ENCODE results near the gene RIPOR3. TPM values are rescaled to one million over a fixed set of nuclear protein-coding genes. Genes with fewer than 3 reads are reported as not detected.

RIPOR3 gene
- polyA plus RNA-seq, 1 of the 3 experiments (the other 2 are of a cell fraction): 1.2 TPM

DNA sequence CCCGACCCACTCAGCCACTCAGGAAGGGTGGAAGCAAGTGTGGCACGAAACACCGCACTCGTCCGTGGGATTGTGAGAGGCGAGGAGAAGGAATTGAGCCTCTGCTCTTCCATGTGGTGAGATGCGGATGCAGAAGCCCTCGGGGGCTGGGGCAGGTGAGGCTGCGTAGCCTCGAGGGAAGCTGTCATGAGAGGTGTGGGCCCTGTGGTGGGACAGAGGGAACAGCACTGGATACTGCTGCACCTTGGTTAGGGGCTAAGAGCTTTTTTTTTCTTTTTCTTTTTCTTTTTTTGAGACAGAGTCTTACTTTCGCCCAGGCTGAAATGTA, 94.7 kb downstream of the RIPOR3 start:
- no peak for DNase-seq
- Histone ChIP-seq H3K9ac (no peak overlapping the region), H3K27ac (ENCODE audit: low read depth in 2 of 2, low read length in 1 of 2) (no peak overlapping the region), H3K9me3 (no peaks in the 10 kb centered on the region), H3K4me2 (no peak overlapping the region), H3K9me2 (no peaks in the 10 kb centered on the region), H3K79me2 (ENCODE audit: insufficient read depth) (no peaks in the 10 kb centered on the region), H3K36me3 (replicated peaks in 1 of 2; ENCODE audit: control insufficient read depth in 1 of 2, insufficient read depth in 2 of 2, low read length in 1 of 2) (no peaks in the 10 kb centered on the region), H4K20me1 (ENCODE audit: insufficient read depth) (no peaks in the 10 kb centered on the region), H2AFZ (ENCODE audit: low read depth) (no peak overlapping the region), H3F3A (replicated peaks; ENCODE audit: insufficient read depth) (no peaks in the 10 kb centered on the region), H3K4me3 (ENCODE audit: low read depth in 2 of 2, low read length in 1 of 2) (no peak overlapping the region), H3K4me1 (ENCODE audit: control insufficient read depth in 1 of 2, insufficient read depth in 2 of 2, low read depth in 1 of 2, low read length in 1 of 2) (peaks cover 0 to 4% of the 10 kb centered on the region in 2 experiments; a peak in 1 of 4 replicates), H3K27me3 (ENCODE audit: insufficient read depth) (no peaks in the 10 kb centered on the region)
- POLR2A ChIA-PET: no interaction called here
- WGBS (ENCODE audit: low lambda C conversion rate): 93% methylated on average over 11 of the region's 11 CpGs
- CTCF ChIA-PET: interaction anchor here (1.0 to 1.8 kb wide), 7 partner anchors 8 to 410 kb away, joined by 3 to 8 read pairs (median 4); no protein-coding TSS in a partner anchor
- TF ChIP-seq, protein P1, sequence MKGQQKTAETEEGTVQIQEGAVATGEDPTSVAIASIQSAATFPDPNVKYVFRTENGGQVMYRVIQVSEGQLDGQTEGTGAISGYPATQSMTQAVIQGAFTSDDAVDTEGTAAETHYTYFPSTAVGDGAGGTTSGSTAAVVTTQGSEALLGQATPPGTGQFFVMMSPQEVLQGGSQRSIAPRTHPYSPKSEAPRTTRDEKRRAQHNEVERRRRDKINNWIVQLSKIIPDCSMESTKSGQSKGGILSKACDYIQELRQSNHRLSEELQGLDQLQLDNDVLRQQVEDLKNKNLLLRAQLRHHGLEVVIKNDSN (IDR thresholded peaks at IDR 0.05; ENCODE audit: borderline replicate concordance, low read depth): no peak
- TF ChIP-seq EZH2phosphoT487 (IDR thresholded peaks at IDR 0.05; ENCODE audit: borderline replicate concordance, low read depth): no peak
- no peak for TF ChIP-seq ELF1 (IDR thresholded peaks at IDR 0.05)
- TF ChIP-seq ZBTB33 (IDR thresholded peaks at IDR 0.05; ENCODE audit: borderline replicate concordance, low read depth): no peak
- no peak for TF ChIP-seq TEAD4 (IDR thresholded peaks at IDR 0.05; ENCODE audit: borderline replicate concordance, insufficient read depth)
- TF ChIP-seq, protein P2, sequence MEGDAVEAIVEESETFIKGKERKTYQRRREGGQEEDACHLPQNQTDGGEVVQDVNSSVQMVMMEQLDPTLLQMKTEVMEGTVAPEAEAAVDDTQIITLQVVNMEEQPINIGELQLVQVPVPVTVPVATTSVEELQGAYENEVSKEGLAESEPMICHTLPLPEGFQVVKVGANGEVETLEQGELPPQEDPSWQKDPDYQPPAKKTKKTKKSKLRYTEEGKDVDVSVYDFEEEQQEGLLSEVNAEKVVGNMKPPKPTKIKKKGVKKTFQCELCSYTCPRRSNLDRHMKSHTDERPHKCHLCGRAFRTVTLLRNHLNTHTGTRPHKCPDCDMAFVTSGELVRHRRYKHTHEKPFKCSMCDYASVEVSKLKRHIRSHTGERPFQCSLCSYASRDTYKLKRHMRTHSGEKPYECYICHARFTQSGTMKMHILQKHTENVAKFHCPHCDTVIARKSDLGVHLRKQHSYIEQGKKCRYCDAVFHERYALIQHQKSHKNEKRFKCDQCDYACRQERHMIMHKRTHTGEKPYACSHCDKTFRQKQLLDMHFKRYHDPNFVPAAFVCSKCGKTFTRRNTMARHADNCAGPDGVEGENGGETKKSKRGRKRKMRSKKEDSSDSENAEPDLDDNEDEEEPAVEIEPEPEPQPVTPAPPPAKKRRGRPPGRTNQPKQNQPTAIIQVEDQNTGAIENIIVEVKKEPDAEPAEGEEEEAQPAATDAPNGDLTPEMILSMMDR (IDR thresholded peaks at IDR 0.05): no peak
- TF ChIP-seq SMC3 (IDR thresholded peaks at IDR 0.05; ENCODE audit: low read depth, low read length): no peak
- TF ChIP-seq RCOR1 (IDR thresholded peaks at IDR 0.05; ENCODE audit: low read length): no peak
- TF ChIP-seq GATA2 (CRISPR knock-in tag; IDR thresholded peaks at IDR 0.05): no peak
- no peak for TF ChIP-seq FOSL2 (IDR thresholded peaks at IDR 0.05; ENCODE audit: borderline replicate concordance, low read depth)
- TF ChIP-seq IRF3 (IDR thresholded peaks at IDR 0.05; ENCODE audit: low read depth, low read length): no peak
- TF ChIP-seq FOXM1 (IDR thresholded peaks at IDR 0.05; ENCODE audit: low read depth): no peak
- TF ChIP-seq MEF2A (IDR thresholded peaks at IDR 0.05; ENCODE audit: borderline replicate concordance, low read depth): no peak
- TF ChIP-seq PBX3 (IDR thresholded peaks at IDR 0.05): no peak
- no peak for TF ChIP-seq NFIC (IDR thresholded peaks at IDR 0.05; ENCODE audit: borderline replicate concordance)
- TF ChIP-seq, protein P3, sequence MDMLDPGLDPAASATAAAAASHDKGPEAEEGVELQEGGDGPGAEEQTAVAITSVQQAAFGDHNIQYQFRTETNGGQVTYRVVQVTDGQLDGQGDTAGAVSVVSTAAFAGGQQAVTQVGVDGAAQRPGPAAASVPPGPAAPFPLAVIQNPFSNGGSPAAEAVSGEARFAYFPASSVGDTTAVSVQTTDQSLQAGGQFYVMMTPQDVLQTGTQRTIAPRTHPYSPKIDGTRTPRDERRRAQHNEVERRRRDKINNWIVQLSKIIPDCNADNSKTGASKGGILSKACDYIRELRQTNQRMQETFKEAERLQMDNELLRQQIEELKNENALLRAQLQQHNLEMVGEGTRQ (IDR thresholded peaks at IDR 0.05; ENCODE audit: borderline replicate concordance, low read depth, low read length): no peak
- TF ChIP-seq, protein P4, sequence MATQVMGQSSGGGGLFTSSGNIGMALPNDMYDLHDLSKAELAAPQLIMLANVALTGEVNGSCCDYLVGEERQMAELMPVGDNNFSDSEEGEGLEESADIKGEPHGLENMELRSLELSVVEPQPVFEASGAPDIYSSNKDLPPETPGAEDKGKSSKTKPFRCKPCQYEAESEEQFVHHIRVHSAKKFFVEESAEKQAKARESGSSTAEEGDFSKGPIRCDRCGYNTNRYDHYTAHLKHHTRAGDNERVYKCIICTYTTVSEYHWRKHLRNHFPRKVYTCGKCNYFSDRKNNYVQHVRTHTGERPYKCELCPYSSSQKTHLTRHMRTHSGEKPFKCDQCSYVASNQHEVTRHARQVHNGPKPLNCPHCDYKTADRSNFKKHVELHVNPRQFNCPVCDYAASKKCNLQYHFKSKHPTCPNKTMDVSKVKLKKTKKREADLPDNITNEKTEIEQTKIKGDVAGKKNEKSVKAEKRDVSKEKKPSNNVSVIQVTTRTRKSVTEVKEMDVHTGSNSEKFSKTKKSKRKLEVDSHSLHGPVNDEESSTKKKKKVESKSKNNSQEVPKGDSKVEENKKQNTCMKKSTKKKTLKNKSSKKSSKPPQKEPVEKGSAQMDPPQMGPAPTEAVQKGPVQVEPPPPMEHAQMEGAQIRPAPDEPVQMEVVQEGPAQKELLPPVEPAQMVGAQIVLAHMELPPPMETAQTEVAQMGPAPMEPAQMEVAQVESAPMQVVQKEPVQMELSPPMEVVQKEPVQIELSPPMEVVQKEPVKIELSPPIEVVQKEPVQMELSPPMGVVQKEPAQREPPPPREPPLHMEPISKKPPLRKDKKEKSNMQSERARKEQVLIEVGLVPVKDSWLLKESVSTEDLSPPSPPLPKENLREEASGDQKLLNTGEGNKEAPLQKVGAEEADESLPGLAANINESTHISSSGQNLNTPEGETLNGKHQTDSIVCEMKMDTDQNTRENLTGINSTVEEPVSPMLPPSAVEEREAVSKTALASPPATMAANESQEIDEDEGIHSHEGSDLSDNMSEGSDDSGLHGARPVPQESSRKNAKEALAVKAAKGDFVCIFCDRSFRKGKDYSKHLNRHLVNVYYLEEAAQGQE (IDR thresholded peaks at IDR 0.05; ENCODE audit: low read depth, low read length): no peak

All from SK-N-SH (cell line).